ENCODE results near the gene ZNF460.

- peak; percentile 33; the same call in 1 of the 2 replicates for TF ChIP-seq RFX5 (IDR thresholded peaks at IDR 0.05; ENCODE audit: borderline replicate concordance, low read depth, low read length)
- TF ChIP-seq MAX (IDR thresholded peaks at IDR 0.05), result peak; percentile 56; the same call in 1 of the 2 replicates
- no peak for TF ChIP-seq CTCF (IDR thresholded peaks at IDR 0.05; ENCODE audit: control extremely low read depth in 1 of 3, insufficient read depth in 1 of 3, low read depth in 1 of 3, low read length in 3 of 3)
These were observed at the start of gene ZNF460 for GRCh38 chr19:57280165-57280961.
